CD4-positive, alpha-beta T cell (primary cell): ENCODE data around the gene IDS. TPM values are rescaled to one million over a fixed set of nuclear protein-coding genes. Genes with fewer than 3 reads are reported as not detected.
A peak's percentile ranks its signal among the peaks of the same experiment; 100 is the strongest.

Source experiments
- ATAC-seq: fragments of 200-7000 bp; cut with Tn5 transposase; one replicate; pipeline ENCODE4 v1.10.0; 2022; ENCODE audit warnings: mild to moderate bottlenecking; ENCODE audit not compliant: poor library complexity
- CTCF ChIA-PET: fragments of 350-600 bp; sonication (Branson Sonifier 250); formaldehyde crosslinking; loops from one replicate; lab custom pipeline; 2021; ENCODE audit warnings: antibody characterized with exemption, inconsistent platforms; lab: Charles Lee
- POLR2A ChIA-PET: fragments of 350-600 bp; sonication (Branson Sonifier 250); formaldehyde crosslinking; loops from one replicate; lab custom pipeline; 2021; ENCODE audit warnings: antibody characterized with exemption, inconsistent platforms; lab: Charles Lee
- DNase-seq, 14 experiments: peaks; one replicate each; pipeline ENCODE4 v3.0.0-alpha.2; 2013 to 2020; ENCODE audit warnings: mixed read lengths in 2 of 14
- H3K27ac ChIP-seq, 2 donors: one replicate each; pipeline versions ENCODE4 v1.5.1 to v1.7.0; 2013; ENCODE audit warnings: low read length in 2 of 2, low read depth in 1 of 2, mild to moderate bottlenecking in 1 of 2
- H3K27me3 ChIP-seq, 2 experiments: 1 replicate in 1 of 2; 2 replicates in 1 of 2; pipeline versions ENCODE4 v1.6.1 to v1.7.0; 2013; ENCODE audit warnings: low read length in 2 of 2, control low read depth in 1 of 2, mild to moderate bottlenecking in 1 of 2, moderate library complexity in 1 of 2; ENCODE audit not compliant: insufficient read depth in 2 of 2, control insufficient read depth in 1 of 2
- H3K36me3 ChIP-seq: one replicate; pipeline ENCODE4 v1.6.1; 2013; ENCODE audit warnings: low read length, control low read depth; ENCODE audit not compliant: insufficient read depth
- H3K4me1 ChIP-seq: one replicate; pipeline ENCODE4 v1.6.1; 2013; ENCODE audit warnings: low read length, control low read depth; ENCODE audit not compliant: insufficient read depth
- H3K4me3 ChIP-seq: one replicate; pipeline ENCODE4 v1.5.1; 2013; ENCODE audit warnings: mild to moderate bottlenecking, low read length, moderate library complexity
- H3K9me3 ChIP-seq, 2 experiments: 1 replicate in 1 of 2; 2 replicates in 1 of 2; pipeline versions ENCODE4 v1.6.1 to v1.7.0; 2013; ENCODE audit warnings: low read length in 2 of 2, mild to moderate bottlenecking in 2 of 2, control low read depth in 1 of 2, moderate library complexity in 1 of 2; ENCODE audit not compliant: control insufficient read depth in 1 of 2, insufficient read depth in 1 of 2
- H3K27ac Mint-ChIP-seq: one replicate; pipeline ENCODE4 v1.8.0; 2020; ENCODE audit warnings: mixed read lengths
- H3K27me3 Mint-ChIP-seq: one replicate; pipeline ENCODE4 v1.8.0; 2021; ENCODE audit warnings: mixed read lengths
- H3K36me3 Mint-ChIP-seq: one replicate; pipeline ENCODE4 v1.8.0; 2021; ENCODE audit warnings: low read depth, mixed read lengths
- H3K4me1 Mint-ChIP-seq: one replicate; pipeline ENCODE4 v1.8.0; 2021; ENCODE audit warnings: low read depth, mixed read lengths
- H3K4me3 Mint-ChIP-seq: one replicate; pipeline ENCODE4 v1.8.0; 2020; ENCODE audit warnings: mild to moderate bottlenecking, mixed read lengths
- H3K9me3 Mint-ChIP-seq: one replicate; pipeline ENCODE4 v1.8.0; 2020; ENCODE audit warnings: mixed read lengths
- intact Hi-C, 2 experiments: fragments of 100-400 bp; cut with DNase I in 1 of 2; cut with micrococcal nuclease in 1 of 2; formaldehyde crosslinking; loops; one replicate each; pipeline versions ENCODE4 v1.15.1 to v1.9.0; 2023 to 2025; cut with DNase I, micrococcal nuclease
- total RNA-seq, 174 experiments: library from RNA in 2 of 174; stranded (reverse) in 2 of 174; gene quantifications; one replicate each; pipeline ENCODE4 v1.2.3 and lab custom pipeline; 2021 to 2026
- TF ChIP-seq, protein P1 (sequence below): fragments of 200-600 bp; IDR thresholded peaks from one replicate; pipeline ENCODE4 v1.8.0; 2022; ENCODE audit warnings: antibody characterized with exemption, mild to moderate bottlenecking

IDS gene
- total RNA-seq, 2 experiments from 2014 or later, result 256 to 260 TPM

DNA sequence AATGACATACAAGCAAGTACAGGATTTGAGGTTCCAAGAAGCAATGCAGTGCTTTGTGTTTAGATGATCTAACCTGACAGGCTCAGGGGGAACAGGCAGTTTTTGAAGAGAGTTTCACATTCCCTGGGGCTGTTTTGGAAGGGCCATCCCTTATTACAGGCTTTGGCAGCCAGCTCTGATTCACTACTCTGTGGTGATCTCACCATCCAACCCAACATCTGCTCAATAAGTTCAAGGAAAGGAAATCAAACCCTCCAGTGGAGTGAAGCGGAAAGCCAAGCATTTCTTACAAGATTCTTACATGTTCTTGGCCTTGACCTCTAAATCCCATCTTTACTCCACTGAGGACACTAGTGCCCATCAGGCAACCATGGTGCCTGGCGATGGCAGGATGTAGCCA is 7.5 kb downstream of the IDS start:
- H3K9me3 ChIP-seq, result no peaks in the 10 kb centered on the region
- no peak overlapping the region for H3K4me3 ChIP-seq
- peaks cover 25% of the 10 kb centered on the region for H3K4me1 ChIP-seq
- peak in 1 of 14 experiments; percentile 7 for DNase-seq
- no peak for ATAC-seq
- Mint-ChIP-seq H3K9me3 (no peaks in the 10 kb centered on the region), H3K27me3 (no peaks in the 10 kb centered on the region), H3K36me3 (no peaks in the 10 kb centered on the region), H3K27ac (peak overlapping the region; percentile 64), H3K4me1 (peaks cover 21% of the 10 kb centered on the region), H3K4me3 (no peak overlapping the region)
- no peaks in the 10 kb centered on the region for H3K27me3 ChIP-seq
- H3K27ac ChIP-seq, result no peak overlapping the region
- ChIA-PET POLR2A (no interaction called here), CTCF (interaction anchor here (1.3 kb wide), 1 partner anchor 15 kb away, joined by 3 read pairs; no protein-coding TSS in a partner anchor)
- H3K36me3 ChIP-seq, result peaks cover 97% of the 10 kb centered on the region
- intact Hi-C loops, result no loop called here
- TF ChIP-seq, protein P1, sequence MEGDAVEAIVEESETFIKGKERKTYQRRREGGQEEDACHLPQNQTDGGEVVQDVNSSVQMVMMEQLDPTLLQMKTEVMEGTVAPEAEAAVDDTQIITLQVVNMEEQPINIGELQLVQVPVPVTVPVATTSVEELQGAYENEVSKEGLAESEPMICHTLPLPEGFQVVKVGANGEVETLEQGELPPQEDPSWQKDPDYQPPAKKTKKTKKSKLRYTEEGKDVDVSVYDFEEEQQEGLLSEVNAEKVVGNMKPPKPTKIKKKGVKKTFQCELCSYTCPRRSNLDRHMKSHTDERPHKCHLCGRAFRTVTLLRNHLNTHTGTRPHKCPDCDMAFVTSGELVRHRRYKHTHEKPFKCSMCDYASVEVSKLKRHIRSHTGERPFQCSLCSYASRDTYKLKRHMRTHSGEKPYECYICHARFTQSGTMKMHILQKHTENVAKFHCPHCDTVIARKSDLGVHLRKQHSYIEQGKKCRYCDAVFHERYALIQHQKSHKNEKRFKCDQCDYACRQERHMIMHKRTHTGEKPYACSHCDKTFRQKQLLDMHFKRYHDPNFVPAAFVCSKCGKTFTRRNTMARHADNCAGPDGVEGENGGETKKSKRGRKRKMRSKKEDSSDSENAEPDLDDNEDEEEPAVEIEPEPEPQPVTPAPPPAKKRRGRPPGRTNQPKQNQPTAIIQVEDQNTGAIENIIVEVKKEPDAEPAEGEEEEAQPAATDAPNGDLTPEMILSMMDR, result no peak

DNA sequence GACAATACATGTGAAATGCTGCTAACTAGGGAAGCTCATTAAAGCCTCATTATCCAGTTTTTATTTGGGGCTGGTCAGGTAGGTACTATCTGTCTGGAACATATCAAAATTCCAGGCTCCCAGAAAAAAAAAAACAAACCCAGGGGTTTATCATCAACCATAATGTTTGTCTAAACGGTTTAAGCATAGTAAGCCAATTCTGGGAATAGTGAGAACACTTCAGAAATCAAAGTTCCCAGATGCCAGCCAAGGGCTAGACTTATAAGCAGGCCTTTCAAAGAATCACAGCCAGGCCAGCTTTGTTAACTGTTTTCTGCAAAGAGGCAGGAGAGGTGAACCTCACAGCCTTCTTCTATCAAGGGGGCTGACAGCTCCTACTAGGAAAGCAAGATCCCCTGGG is 8.1 kb downstream of the IDS start:
- TF ChIP-seq, protein P1, result no peak
- intact Hi-C loops, result no loop called here
- POLR2A ChIA-PET, result no interaction called here
- Histone ChIP-seq H3K36me3 (peaks cover 96% of the 10 kb centered on the region), H3K4me3 (no peak overlapping the region), H3K27me3 (no peaks in the 10 kb centered on the region), H3K4me1 (peaks cover 20% of the 10 kb centered on the region), H3K27ac (no peak overlapping the region), H3K9me3 (no peaks in the 10 kb centered on the region)
- DNase-seq (peak in 1 of 14 experiments; percentile 2), ATAC-seq (no peak)
- H3K27ac Mint-ChIP-seq, result peak overlapping the region; percentile 64
- CTCF ChIA-PET, result interaction anchor here (1.3 kb wide), 1 partner anchor 15 kb away, joined by 3 read pairs; no protein-coding TSS in a partner anchor
- no peaks in the 10 kb centered on the region for H3K27me3 Mint-ChIP-seq
- peaks cover 21% of the 10 kb centered on the region for H3K4me1 Mint-ChIP-seq
- no peaks in the 10 kb centered on the region for H3K9me3 Mint-ChIP-seq
- H3K36me3 Mint-ChIP-seq, result no peaks in the 10 kb centered on the region
- no peak overlapping the region for H3K4me3 Mint-ChIP-seq

DNA sequence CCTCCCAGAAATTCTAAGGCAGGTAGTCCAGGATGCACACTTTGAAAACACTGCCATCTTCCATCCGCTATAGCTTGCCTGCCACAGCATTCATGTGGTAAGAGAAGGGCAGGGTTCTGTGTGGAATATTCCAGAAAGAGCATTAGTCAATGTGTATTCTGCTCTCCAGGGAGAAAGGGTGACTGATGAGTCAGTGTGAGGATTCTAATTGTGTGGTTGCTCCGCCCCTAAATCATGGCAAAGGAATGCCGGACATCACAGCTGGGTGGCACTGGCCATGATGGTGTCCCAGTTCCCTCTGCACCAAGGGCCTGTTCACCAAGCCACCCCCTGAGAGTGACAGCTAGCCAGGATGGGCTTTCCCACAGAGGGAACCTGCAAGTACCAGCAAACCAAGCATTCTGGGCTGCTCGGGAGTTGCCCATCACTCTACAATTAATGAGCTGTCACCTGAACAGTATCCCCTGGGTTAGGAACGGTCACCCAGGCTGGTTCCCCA is 9.5 kb downstream of the IDS start:
- H3K4me3 Mint-ChIP-seq, result no peak overlapping the region
- Histone ChIP-seq H3K27ac (no peak overlapping the region), H3K27me3 (no peaks in the 10 kb centered on the region), H3K4me1 (peaks cover 9% of the 10 kb centered on the region), H3K4me3 (no peak overlapping the region), H3K36me3 (peaks cover 96% of the 10 kb centered on the region), H3K9me3 (no peaks in the 10 kb centered on the region)
- TF ChIP-seq, protein P1, result no peak
- DNase-seq, result peak in 1 of 14 experiments; percentile 10
- H3K9me3 Mint-ChIP-seq, result no peaks in the 10 kb centered on the region
- no peak for ATAC-seq
- H3K27ac Mint-ChIP-seq, result no peak overlapping the region
- ChIA-PET POLR2A (no interaction called here), CTCF (interaction anchor here (0.7 to 1.0 kb wide), 2 partner anchors 17 kb away, joined by 3 to 4 read pairs; no protein-coding TSS in a partner anchor)
- H3K27me3 Mint-ChIP-seq, result no peaks in the 10 kb centered on the region
- intact Hi-C loops, result no loop called here
- peaks cover 14% of the 10 kb centered on the region for H3K4me1 Mint-ChIP-seq
- H3K36me3 Mint-ChIP-seq, result no peaks in the 10 kb centered on the region
